Measurements from ENCODE around the gene IRF1.

- TF ChIP-seq CTCF (IDR thresholded peaks at IDR 0.05): no peak
- no peak for TF ChIP-seq EP300 (IDR thresholded peaks at IDR 0.05)
- TF ChIP-seq POLR2A (IDR thresholded peaks at IDR 0.05): no peak
- TF ChIP-seq POLR2AphosphoS5 (IDR thresholded peaks at IDR 0.05): no peak
These were observed 6.2 kb downstream of the IRF1 start for GRCh38 chr5:132484391-132484725.
